Activated T-cell treated with anti-CD3 and anti-CD28 coated beads for 1 hour (primary cell): ENCODE results near the gene CYP3A4.
"Not testable (repeated sequence)": the region's sequence is repeated elsewhere in the genome, so short reads cannot be mapped to it uniquely, and the experiment has no call there.

Source experiments
- DNase-seq: peaks from one replicate; pipeline ENCODE4 v3.0.0-alpha.2; 2020; ENCODE audit warnings: low read depth

CYP3A4 gene

GRCh38 chr7:99752356-99752755 is 31.6 kb downstream of the CYP3A4 start:
- DNase-seq = no peak

DNA sequence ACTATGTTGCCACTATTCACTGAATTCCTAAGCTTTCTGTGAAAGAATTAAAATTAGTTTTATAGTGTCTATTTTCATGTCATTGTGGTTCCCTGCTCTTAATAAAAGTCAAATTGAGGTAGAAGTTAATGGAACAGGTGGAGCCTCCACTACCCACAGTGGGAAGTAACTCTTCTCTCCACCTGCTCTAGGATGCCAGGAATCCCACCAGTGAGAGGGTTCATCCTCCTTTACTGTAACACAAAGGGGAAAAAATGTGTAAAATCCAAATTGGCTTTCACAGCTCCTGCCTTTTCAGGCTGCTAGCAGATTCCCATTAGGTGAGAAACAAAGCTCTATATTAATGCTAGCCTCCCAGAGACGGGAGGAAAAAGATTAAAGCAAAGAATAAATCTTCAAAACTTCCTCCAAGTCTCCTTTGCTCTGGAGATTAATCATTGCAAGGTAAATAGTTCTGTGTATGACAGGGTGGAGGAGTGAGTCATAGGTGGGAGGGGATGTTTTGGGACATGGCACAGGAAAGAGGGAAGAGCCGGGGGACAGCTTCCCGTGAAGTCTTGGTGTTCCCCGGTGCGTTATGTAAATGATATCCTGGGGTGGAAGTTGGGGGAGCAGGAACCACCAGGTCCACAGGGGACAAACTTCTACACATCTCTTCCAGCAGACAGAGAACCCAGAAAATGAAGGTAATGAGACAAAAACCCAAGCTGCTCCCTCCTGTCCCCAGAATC is 32.5 kb downstream of the CYP3A4 start:
- not testable (repeated sequence) for DNase-seq

DNA sequence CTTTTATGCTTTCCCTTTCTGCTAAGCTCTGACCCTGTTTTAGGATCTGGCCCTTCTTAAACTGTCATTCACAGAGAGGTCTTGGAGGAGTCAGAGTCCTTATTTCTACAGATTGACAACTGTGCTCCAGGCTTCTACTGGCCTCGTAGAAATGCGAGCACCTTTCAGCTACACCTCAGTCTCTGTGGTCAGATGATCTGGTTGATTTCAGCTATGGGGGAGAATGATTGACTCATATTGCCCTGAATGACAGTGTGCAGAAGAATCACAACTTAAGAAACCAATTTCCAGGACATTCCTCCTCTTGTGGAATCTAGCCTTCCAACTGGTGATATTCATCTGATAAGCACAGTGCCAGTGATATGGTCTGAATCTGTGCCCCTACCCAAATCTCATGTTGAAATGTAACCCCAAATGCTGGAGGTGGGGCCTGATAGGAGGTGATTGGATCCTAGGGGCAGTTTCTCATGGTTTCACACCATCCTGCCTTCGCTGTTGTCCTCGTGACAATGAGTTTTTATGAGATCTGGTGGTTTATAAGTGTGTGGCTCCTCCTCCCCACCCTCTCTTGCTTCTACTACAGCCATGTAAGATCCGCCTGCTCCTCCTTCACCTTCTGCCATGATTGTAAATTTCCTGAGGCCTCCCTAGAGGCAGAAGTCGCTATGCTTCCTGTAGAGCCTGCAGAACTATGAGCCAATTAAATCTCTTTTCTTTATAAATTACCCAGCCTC is 35.0 kb downstream of the CYP3A4 start:
- no peak for DNase-seq

DNA sequence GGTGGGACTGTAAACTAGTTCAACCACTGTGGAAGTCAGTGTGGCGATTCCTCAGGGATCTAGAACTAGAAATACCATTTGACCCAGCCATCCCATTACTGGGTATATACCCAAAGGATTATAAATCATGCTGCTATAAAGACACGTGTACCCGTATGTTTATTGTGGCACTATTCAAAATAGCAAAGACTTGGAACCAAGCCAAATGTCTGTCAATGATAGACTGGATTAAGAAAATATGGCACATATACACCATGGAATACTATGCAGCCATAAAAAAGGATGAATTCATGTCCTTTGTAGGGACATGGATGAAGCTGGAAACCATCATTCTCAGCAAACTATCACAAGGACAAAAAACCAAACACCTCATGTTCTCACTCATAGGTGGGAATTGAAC is 37.1 kb downstream of the CYP3A4 start:
- DNase-seq = not testable (repeated sequence)

DNA sequence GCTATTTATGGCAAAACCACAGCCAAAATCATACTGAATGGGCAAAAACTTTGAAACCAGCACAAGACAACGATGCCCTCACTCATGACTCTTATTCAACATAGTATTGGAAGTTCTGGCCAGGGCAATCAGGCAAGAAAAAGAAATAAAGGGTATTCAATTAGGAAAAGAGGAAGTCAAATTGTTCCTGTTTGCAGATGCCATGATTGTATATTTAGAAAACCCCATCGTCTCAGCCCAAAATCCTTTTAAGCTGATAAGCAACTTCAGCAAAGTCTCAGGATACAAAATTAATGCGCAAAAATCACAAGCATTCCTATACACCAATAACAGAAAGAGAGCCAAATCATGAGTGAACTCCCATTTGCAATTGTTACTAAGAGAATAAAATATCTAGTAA is 38.6 kb downstream of the CYP3A4 start:
- not testable (repeated sequence) for DNase-seq

DNA sequence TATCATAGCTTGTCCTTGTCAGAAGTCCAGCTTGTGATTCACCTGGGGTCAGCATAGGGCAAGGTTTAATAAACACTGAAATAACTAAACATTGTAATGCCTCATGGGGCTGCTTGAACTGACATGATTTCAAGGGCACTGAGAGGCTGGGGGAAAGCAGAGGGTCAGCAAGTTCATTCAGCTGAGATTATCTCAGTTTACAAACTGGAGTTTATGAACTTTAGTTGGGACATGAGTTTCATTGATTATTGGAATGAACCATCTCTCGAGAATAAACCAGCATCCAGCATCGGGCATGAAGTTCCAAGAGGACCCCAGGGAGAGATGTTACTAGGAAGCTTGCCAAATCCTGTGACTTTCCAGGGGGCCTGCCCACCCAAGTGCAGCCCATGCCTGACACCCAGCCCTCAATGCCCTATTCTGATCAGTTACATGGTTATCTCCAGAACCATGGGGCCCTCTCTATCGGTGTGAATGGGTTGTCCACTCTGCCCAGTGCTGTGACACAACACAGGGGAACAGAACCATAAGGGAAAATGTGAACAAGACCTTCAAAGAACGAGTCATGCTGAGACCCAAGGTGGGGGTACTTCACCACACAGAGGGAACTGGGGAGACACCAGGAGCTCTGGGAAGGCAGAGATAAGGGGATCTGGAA is 41.1 kb downstream of the CYP3A4 start:
- DNase-seq = no peak

DNA sequence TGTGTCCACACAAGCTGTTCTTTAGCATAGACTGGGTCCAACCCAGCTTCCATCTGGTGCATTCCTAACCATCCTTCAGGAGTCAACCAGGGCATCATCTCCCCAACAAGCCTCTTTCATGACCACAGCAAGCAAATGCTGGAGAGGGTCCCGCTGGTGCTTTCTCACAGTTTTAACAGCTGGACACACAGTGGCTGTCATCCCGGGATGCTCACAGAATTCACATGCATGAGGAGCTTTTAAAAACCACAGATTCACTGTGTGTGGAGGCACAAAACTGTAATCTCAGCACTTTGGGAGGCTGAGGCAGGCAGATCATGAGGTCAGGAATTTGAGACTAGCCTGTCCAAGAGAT is 42.6 kb downstream of the CYP3A4 start:
- no peak for DNase-seq

- DNase-seq = no peak
Measured at GRCh38 chr7:99740573-99741440, 43.2 kb downstream of the CYP3A4 start.

- DNase-seq = no peak
Measured at GRCh38 chr7:99739699-99740572, 44.0 kb downstream of the CYP3A4 start.

- DNase-seq = no peak
Measured at GRCh38 chr7:99737726-99738125, 46.3 kb downstream of the CYP3A4 start.

- not testable (repeated sequence) for DNase-seq
Measured at GRCh38 chr7:99736667-99737066, 47.3 kb downstream of the CYP3A4 start.

DNA sequence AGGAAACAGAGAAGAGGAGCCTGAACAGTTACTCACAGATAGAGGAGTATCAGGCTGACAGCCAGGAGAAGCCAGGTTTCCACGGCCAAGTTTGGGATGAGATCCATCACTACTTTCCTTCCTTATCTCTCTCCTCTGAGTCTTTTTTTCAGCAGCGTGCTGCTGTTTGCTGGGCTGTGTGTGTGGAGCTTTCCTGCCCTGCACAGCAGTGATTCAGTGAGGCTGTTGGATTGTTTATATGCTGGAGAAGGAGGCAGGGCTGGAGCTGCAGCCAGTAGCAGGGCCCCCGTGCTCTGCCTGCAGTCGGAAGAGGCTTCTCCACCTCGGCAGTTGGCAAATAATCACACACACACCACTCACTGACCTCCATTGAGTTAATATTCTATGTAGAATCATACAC is 49.0 kb downstream of the CYP3A4 start, which contains the start of gene CYP3A7:
Gene CYP3A7 (minus strand): TSS at position 210 of the 400 bp plus-strand sequence. CDS start 103 bp downstream, at position 107.
- no peak for DNase-seq

DNA sequence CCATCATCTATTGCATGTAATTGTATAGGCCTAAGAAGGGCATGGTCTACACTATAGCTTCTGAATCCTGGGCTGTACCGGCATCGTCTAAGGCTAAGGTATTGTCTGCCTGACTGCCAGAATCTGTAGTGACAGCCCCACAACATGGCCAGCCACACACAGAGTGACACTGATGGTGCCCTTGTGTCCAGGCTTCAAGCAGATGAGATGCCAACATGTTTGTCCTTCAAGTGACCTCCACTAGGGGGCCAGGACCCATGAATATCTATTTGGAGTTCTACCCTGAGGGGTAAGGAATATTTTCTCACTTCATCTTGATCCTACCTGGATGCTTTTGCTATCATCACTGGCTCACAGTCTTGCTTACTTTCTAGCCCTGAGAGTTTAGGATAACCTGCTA is 50.5 kb downstream of the CYP3A4 start:
- no peak for DNase-seq

DNA sequence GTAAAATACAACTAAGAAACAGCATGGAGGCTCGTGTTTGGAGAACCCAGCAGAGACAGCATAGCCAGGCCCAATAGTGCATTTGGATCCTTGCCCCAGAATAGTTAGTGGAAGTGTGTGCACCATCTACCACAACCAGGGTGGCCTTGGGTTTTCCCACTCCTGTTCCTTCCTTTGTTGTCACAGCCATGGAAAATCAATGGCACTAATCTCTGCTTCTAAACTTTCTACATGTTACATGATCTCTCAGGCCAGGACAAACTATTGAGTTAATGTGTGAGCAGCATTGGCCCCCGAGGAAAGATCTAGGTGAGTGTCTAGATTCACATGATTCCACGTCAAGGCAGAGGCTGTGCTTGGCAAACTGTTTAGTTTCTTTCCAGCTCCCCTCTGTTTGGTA is 51.0 kb downstream of the CYP3A4 start:
- no peak for DNase-seq

GRCh38 chr7:99731638-99732374 is 52.2 kb downstream of the CYP3A4 start:
- no peak for DNase-seq

DNA sequence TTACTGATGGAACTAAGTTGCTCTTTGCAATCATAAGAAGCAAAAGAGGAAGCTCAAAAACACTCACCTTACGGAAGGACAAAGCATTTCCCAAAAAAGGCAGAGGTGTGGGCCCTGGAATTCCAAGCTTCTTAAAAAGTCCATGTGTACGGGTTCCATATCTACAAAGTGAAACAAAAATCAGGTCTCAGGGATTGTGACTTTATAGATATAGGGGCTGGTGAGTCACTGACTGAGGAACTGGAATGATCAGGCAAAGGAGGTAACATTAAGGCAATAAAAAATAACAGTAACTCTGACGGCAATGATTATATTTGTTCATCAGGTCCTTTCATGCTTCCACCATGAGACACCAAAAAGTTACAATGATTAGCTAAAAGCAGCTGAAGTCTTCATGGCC is 53.0 kb downstream of the CYP3A4 start:
- DNase-seq = no peak

DNA sequence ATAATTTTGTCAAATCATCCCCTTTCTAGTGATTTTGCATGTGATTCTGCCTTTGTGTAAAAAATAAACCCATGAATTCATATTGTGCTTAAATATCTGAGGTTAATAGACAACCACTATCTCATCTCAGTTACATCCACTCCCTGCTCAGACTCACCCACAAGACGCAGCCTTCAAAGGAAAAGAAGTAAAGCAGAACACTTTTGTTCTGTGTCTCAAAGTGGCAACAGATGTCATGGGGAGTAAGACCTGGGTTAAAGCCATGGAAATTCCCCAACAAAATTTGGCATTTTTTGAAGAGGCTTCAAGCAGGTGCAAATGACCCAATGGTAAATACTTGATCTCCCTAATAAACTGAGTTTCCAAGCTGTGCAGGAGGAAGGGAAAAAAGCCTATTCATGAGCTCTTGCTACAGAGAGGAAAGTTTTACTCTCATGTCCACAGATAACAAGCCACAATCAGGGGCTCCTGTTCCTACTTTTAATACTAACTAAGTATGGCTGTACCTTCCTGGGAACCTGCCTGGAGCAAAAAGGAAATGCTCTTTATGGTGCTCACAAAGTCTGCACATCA is 53.7 kb downstream of the CYP3A4 start:
- no peak for DNase-seq

- DNase-seq = no peak
Measured at GRCh38 chr7:99729486-99730237, 54.3 kb downstream of the CYP3A4 start.

DNA sequence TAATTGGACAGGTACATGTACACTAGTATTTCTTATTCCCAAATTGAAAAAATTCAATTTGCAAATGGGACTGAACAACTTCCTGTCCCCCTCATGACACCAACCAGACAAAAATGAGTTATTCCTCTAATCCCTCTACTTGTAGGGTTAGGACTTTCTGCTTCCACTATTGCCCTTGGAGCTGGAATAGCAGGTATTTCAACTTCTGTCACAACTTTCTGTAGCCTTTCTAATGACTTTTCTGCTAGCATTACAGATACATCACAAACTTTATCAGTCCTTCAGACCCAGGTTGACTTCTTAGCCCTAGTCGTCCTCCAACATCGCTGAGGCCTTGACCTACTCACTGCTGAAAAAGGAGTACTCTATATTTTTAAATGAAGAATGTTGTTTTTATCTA is 55.4 kb downstream of the CYP3A4 start:
- no peak for DNase-seq
